Mesenchymal stem cell (in vitro differentiated cells and primary cell): ENCODE measurements around the gene UGT1A3.

ENCODE experiments used
- DNase-seq: peaks from one replicate; pipeline ENCODE4 v3.0.0-alpha.2; 2013
- H2AFZ ChIP-seq: one replicate; pipeline ENCODE4 v1.6.1; 2013; ENCODE audit warnings: low read depth, mild to moderate bottlenecking, control low read depth, inconsistent platforms, low read length, moderate library complexity
- H2AK5ac ChIP-seq: 2 replicates; pipeline ENCODE4 v1.6.1; 2013; ENCODE audit warnings: low read length, moderate library complexity, mild to moderate bottlenecking, inconsistent platforms; ENCODE audit not compliant: severe bottlenecking
- H2BK120ac ChIP-seq: one replicate; pipeline ENCODE4 v1.6.1; 2013; ENCODE audit warnings: low read depth, mild to moderate bottlenecking, inconsistent platforms, low read length, moderate library complexity
- H2BK12ac ChIP-seq, 2 experiments: one replicate each; pipeline ENCODE4 v1.6.1; 2013; ENCODE audit warnings: inconsistent platforms in 2 of 2, low read length in 2 of 2, mild to moderate bottlenecking in 2 of 2, moderate library complexity in 2 of 2, control low read depth in 1 of 2
- H2BK15ac ChIP-seq: one replicate; pipeline ENCODE4 v1.6.1; 2013; ENCODE audit warnings: mild to moderate bottlenecking, low read depth, inconsistent platforms; ENCODE audit not compliant: poor library complexity, severe bottlenecking
- H2BK5ac ChIP-seq: 2 replicates; pipeline ENCODE4 v1.6.1; 2013; ENCODE audit warnings: low read depth, mild to moderate bottlenecking, low read length, control low read depth, inconsistent platforms; ENCODE audit not compliant: poor library complexity, severe bottlenecking
- H3K14ac ChIP-seq, 2 experiments: one replicate each; pipeline ENCODE4 v1.6.1; 2013; ENCODE audit warnings: inconsistent platforms in 2 of 2, low read length in 2 of 2, control low read depth in 1 of 2, mild to moderate bottlenecking in 1 of 2, moderate library complexity in 1 of 2
- H3K18ac ChIP-seq, 2 experiments: one replicate each; pipeline ENCODE4 v1.6.1; 2013; ENCODE audit warnings: inconsistent platforms in 2 of 2, low read length in 2 of 2, control low read depth in 1 of 2, low read depth in 1 of 2, mild to moderate bottlenecking in 1 of 2
- H3K23ac ChIP-seq, 2 experiments: one replicate each; pipeline ENCODE4 v1.6.1; 2013; ENCODE audit warnings: inconsistent platforms in 2 of 2, low read length in 2 of 2, mild to moderate bottlenecking in 2 of 2, moderate library complexity in 2 of 2, control low read depth in 1 of 2
- H3K27ac ChIP-seq: 2 replicates; pipeline ENCODE4 v1.5.1; 2013; ENCODE audit warnings: mild to moderate bottlenecking, moderate library complexity, low read length, control low read depth, inconsistent platforms; ENCODE audit not compliant: poor library complexity, severe bottlenecking
- H3K27me3 ChIP-seq, 2 experiments: 2 replicates each; pipeline versions ENCODE4 v1.6.1 to v1.7.0; 2013; ENCODE audit warnings: low read length in 2 of 2, mild to moderate bottlenecking in 2 of 2, moderate library complexity in 2 of 2, control low read depth in 1 of 2, inconsistent platforms in 1 of 2; ENCODE audit not compliant: control insufficient read depth in 1 of 2, insufficient read depth in 1 of 2
- H3K36me3 ChIP-seq, 2 experiments: 2 replicates each; pipeline versions ENCODE4 v1.6.1 to v1.7.0; 2013; ENCODE audit warnings: low read length in 2 of 2, control low read depth in 1 of 2, inconsistent platforms in 1 of 2, low read depth in 1 of 2, mild to moderate bottlenecking in 1 of 2; ENCODE audit not compliant: insufficient read depth in 2 of 2, control insufficient read depth in 1 of 2
- H3K4ac ChIP-seq, 2 experiments: one replicate each; pipeline ENCODE4 v1.6.1; 2013; ENCODE audit warnings: inconsistent platforms in 2 of 2, low read length in 2 of 2, mild to moderate bottlenecking in 2 of 2, moderate library complexity in 2 of 2, control low read depth in 1 of 2, low read depth in 1 of 2
- H3K4me1 ChIP-seq: 2 replicates; pipeline ENCODE4 v1.6.1; 2013; ENCODE audit warnings: low read depth, low read length, control low read depth; ENCODE audit not compliant: control insufficient read depth, insufficient read depth
- H3K4me2 ChIP-seq: 2 replicates; pipeline ENCODE4 v1.6.1; 2013; ENCODE audit warnings: low read length, mild to moderate bottlenecking, inconsistent platforms; ENCODE audit not compliant: poor library complexity, severe bottlenecking
- H3K4me3 ChIP-seq, 2 experiments: 2 replicates each; pipeline versions ENCODE4 v1.5.1 to v1.7.0; 2013; ENCODE audit warnings: low read length in 2 of 2, mild to moderate bottlenecking in 2 of 2, control low read depth in 1 of 2, low read depth in 1 of 2; ENCODE audit not compliant: insufficient read depth in 1 of 2
- H3K79me1 ChIP-seq: replicated peaks from 2 replicates; pipeline ENCODE4 v1.6.1; 2013; ENCODE audit warnings: mild to moderate bottlenecking, control low read depth, low read length, inconsistent platforms; ENCODE audit not compliant: poor library complexity, severe bottlenecking
- H3K9ac ChIP-seq: 2 replicates; pipeline ENCODE4 v1.7.0; 2013; ENCODE audit warnings: mild to moderate bottlenecking, low read length, moderate library complexity
- H3K9me3 ChIP-seq: 2 replicates; pipeline ENCODE4 v1.7.0; 2013; ENCODE audit warnings: mild to moderate bottlenecking, low read length; ENCODE audit not compliant: control insufficient read depth
- H4K8ac ChIP-seq: one replicate; pipeline ENCODE4 v1.6.1; 2013; ENCODE audit warnings: inconsistent platforms, mild to moderate bottlenecking, low read length, moderate library complexity
- H4K91ac ChIP-seq: one replicate; pipeline ENCODE4 v1.6.1; 2013; ENCODE audit warnings: mild to moderate bottlenecking, low read length, inconsistent platforms
- WGBS: methylation state at CpG from one replicate; pipeline ENCODE4 v1.1.7; 2013; ENCODE audit warnings: mixed read lengths; 5-methylcytosine and 5-hydroxymethylcytosine counted together

UGT1A3 gene

GRCh38 chr2:233799716-233800115, 70.9 kb downstream of the UGT1A3 start:
- 45% methylated on average over 5 of the region's 5 CpGs for WGBS
- H2BK5ac ChIP-seq: no peak overlapping the region

GRCh38 chr2:233800208-233800607, 71.4 kb downstream of the UGT1A3 start:
- 75% methylated on average over 7 of the region's 7 CpGs for WGBS
- peaks cover 27 to 50% of the 10 kb centered on the region in 2 experiments for H3K27me3 ChIP-seq
- H3K23ac ChIP-seq: no peak overlapping the region
- H3K14ac ChIP-seq: no peak overlapping the region
- peaks cover 1% of the 10 kb centered on the region for H3K4me1 ChIP-seq
- no peak overlapping the region for H2BK120ac ChIP-seq
- no peak overlapping the region for H3K4ac ChIP-seq
- no peak overlapping the region for H3K27ac ChIP-seq
- H4K91ac ChIP-seq: no peak overlapping the region
- H3K4me2 ChIP-seq: no peak overlapping the region
- no peak overlapping the region for H3K18ac ChIP-seq
- no peak for DNase-seq
- no peaks in the 10 kb centered on the region for H3K79me1 ChIP-seq
- H2BK5ac ChIP-seq: no peak overlapping the region
- no peak overlapping the region for H2BK15ac ChIP-seq
- H2AK5ac ChIP-seq: no peak overlapping the region
- no peaks in the 10 kb centered on the region for H3K36me3 ChIP-seq
- no peaks in the 10 kb centered on the region for H3K9me3 ChIP-seq
- no peak overlapping the region for H2BK12ac ChIP-seq
- no peak overlapping the region for H3K9ac ChIP-seq
- H4K8ac ChIP-seq: no peak overlapping the region
- no peak overlapping the region for H2AFZ ChIP-seq
- H3K4me3 ChIP-seq: no peak overlapping the region

More at GRCh38 chr2:233799716-233800115, 70.9 kb downstream of the UGT1A3 start:
- Histone ChIP-seq H3K18ac (no peak overlapping the region), H2BK15ac (no peak overlapping the region), H3K4me2 (no peak overlapping the region), H2BK12ac (no peak overlapping the region), H2BK120ac (no peak overlapping the region), H3K4ac (no peak overlapping the region), H4K91ac (no peak overlapping the region), H3K4me3 (no peak overlapping the region), H3K36me3 (no peaks in the 10 kb centered on the region), H3K23ac (no peak overlapping the region), H4K8ac (no peak overlapping the region), H3K14ac (no peak overlapping the region), H3K27me3 (peaks cover 22 to 47% of the 10 kb centered on the region in 2 experiments), H3K79me1 (no peaks in the 10 kb centered on the region), H3K4me1 (peaks cover 1% of the 10 kb centered on the region), H2AK5ac (no peak overlapping the region), H3K9me3 (no peaks in the 10 kb centered on the region), H3K27ac (no peak overlapping the region), H2AFZ (no peak overlapping the region), H3K9ac (no peak overlapping the region)
- no peak for DNase-seq

GRCh38 chr2:233801357-233802131, 72.7 kb downstream of the UGT1A3 start:
- Histone ChIP-seq H2BK12ac (no peak overlapping the region), H3K4me3 (no peak overlapping the region), H3K14ac (no peak overlapping the region), H2BK15ac (no peak overlapping the region), H3K27me3 (peaks cover 33 to 50% of the 10 kb centered on the region in 2 experiments), H3K9ac (no peak overlapping the region), H2AFZ (no peak overlapping the region), H4K8ac (no peak overlapping the region), H3K18ac (no peak overlapping the region), H3K4me2 (no peak overlapping the region), H2BK5ac (no peak overlapping the region), H2BK120ac (no peak overlapping the region), H3K27ac (no peak overlapping the region), H3K36me3 (no peaks in the 10 kb centered on the region), H2AK5ac (no peak overlapping the region), H3K4ac (no peak overlapping the region), H3K4me1 (no peaks in the 10 kb centered on the region), H4K91ac (no peak overlapping the region), H3K9me3 (no peaks in the 10 kb centered on the region), H3K23ac (no peak overlapping the region), H3K79me1 (no peaks in the 10 kb centered on the region)
- 80% methylated on average over 8 of the region's 9 CpGs for WGBS
- no peak for DNase-seq

DNA sequence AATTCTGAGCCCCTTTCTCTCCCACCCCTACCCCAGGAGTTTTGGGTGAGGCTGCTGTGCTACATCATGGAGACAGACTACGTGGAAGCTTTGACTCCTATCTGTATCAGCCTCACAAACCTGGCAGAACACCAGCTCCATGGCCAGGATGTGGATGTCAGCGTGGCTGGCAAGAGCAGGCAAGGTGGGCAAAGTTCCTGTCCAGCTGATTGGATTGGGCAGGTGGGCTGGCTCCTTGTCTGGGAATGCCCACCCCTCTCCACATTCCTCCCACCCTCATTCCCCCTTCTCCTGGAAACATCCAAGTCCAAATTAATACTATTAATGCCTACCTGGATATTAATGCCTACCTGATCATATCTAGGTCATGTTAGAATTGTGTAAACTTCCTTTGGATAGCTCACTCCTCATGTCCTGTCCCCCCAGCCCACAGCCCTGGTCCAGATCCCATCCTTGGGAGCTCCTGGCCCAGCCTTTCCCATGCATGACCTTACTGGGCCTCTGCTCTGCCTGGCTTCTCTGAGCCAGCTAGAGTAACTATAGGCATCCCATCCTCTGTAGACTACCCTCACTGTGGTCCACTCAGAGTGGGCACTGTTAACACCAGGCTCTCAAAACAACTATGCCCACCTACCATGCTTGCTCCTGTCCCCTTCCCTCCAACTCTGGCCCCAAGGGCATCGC, 73.4 kb downstream of the UGT1A3 start:
- Histone ChIP-seq H2BK5ac (no peak overlapping the region), H3K4me3 (no peak overlapping the region), H4K8ac (no peak overlapping the region), H3K4me2 (no peak overlapping the region), H3K27me3 (peaks cover 33 to 51% of the 10 kb centered on the region in 2 experiments), H2AFZ (no peak overlapping the region), H3K14ac (no peak overlapping the region), H3K4me1 (no peaks in the 10 kb centered on the region), H2AK5ac (no peak overlapping the region), H3K23ac (no peak overlapping the region), H3K36me3 (no peaks in the 10 kb centered on the region), H2BK12ac (no peak overlapping the region), H2BK120ac (no peak overlapping the region), H4K91ac (no peak overlapping the region), H3K27ac (no peak overlapping the region), H3K18ac (no peak overlapping the region), H3K9ac (no peak overlapping the region), H3K9me3 (no peaks in the 10 kb centered on the region), H3K4ac (no peak overlapping the region), H3K79me1 (no peaks in the 10 kb centered on the region), H2BK15ac (no peak overlapping the region)
- DNase-seq: no peak
- 27% methylated on average over 2 of the region's 3 CpGs for WGBS
